Heart left ventricle (tissue), 16 donors: ENCODE measurements around the gene PPP1R14B. TPM values are rescaled to one million over a fixed set of nuclear protein-coding genes. Genes with fewer than 3 reads are reported as not detected.

Experiments
- ATAC-seq, 4 donors: fragments of 200-7000 bp; cut with Tn5 transposase; one replicate each; pipeline ENCODE4 v1.9.1; 2020 to 2022; ENCODE audit warnings: moderate library complexity in 4 of 4, mild to moderate bottlenecking in 3 of 4, moderate number of reproducible peaks in 1 of 4
- DNase-seq, 5 donors: peaks; one replicate each; pipeline ENCODE4 v3.0.0-alpha.2; 2020
- H3K27ac ChIP-seq, 12 donors: fragments of 200-600 bp; sonication (generic) in 4 of 12; one replicate each; pipeline versions ENCODE4 v1.5.0 to v1.8.0; 2016 to 2022; ENCODE audit warnings: mild to moderate bottlenecking in 2 of 12
- H3K27me3 ChIP-seq, 9 donors: fragments of 200-600 bp; sonication (generic) in 2 of 9; one replicate each; pipeline versions ENCODE4 v1.5.1 to v1.8.0; 2016 to 2022; ENCODE audit warnings: mild to moderate bottlenecking in 3 of 9
- H3K36me3 ChIP-seq, 9 donors: fragments of 200-600 bp; sonication (generic) in 2 of 9; one replicate each; pipeline versions ENCODE4 v1.5.0 to v1.8.0; 2018 to 2022; ENCODE audit warnings: mild to moderate bottlenecking in 2 of 9
- H3K4me1 ChIP-seq, 12 donors: fragments of 200-600 bp; sonication (generic) in 4 of 12; one replicate each; pipeline versions ENCODE4 v1.5.0 to v1.8.0; 2016 to 2022; ENCODE audit warnings: mild to moderate bottlenecking in 3 of 12
- H3K4me3 ChIP-seq, 12 donors: fragments of 200-600 bp; sonication (generic) in 4 of 12; one replicate each; pipeline versions ENCODE4 v1.5.0 to v1.8.0; 2017 to 2022; ENCODE audit warnings: mild to moderate bottlenecking in 9 of 12, moderate library complexity in 4 of 12
- H3K9me3 ChIP-seq, 12 donors: fragments of 200-600 bp; sonication (generic) in 4 of 12; one replicate each; pipeline versions ENCODE4 v1.5.0 to v1.8.0; 2016 to 2022; ENCODE audit warnings: mild to moderate bottlenecking in 1 of 12
- CTCF ChIP-seq, 12 donors: fragments of 200-600 bp; sonication (generic) in 4 of 12; IDR thresholded peaks; one replicate each; pipeline versions ENCODE4 v1.5.0 to v1.8.0; 2018 to 2022; ENCODE audit warnings: antibody characterized with exemption in 12 of 12, mild to moderate bottlenecking in 5 of 12
- POLR2A ChIP-seq, 2 donors: fragments of 450-650 bp; IDR thresholded peaks; one replicate each; pipeline ENCODE4 v1.6.1; 2017; ENCODE audit warnings: antibody characterized with exemption in 2 of 2, mild to moderate bottlenecking in 2 of 2, moderate library complexity in 2 of 2
- WGBS, 4 donors: extraction: QIAGEN DNeasy Blood & Tissue Kit in 2 of 4; methylation state at CpG; one replicate each; pipeline versions ENCODE4 v1.1.5 to v1.1.7; 2013 to 2018; 5-methylcytosine and 5-hydroxymethylcytosine counted together
- intact Hi-C, 10 donors: fragments of 100-400 bp; cut with DNase I; formaldehyde crosslinking; loops; one replicate each; pipeline versions ENCODE4 v1.11.1 to v1.14.2; 2022
- polyA plus RNA-seq, 2 donors: library from polyadenylated mRNA; stranded (reverse); fragments of 200-250 nt; gene quantifications; one replicate each; pipeline ENCODE4 v1.2.3, GENCODE V29; 2013
- total RNA-seq, 9 donors: library from RNA; depleted of rRNA in 2 of 9; stranded (reverse); fragments of >200 nt in 2 of 9; fragmentation: NEBNext Ultra II Directional in 3 of 9; extraction: Animal tissue kit (Norgen Biotek cat#: 25700) in 3 of 9; gene quantifications; one replicate each; pipeline versions ENCODE4 v1.1.0 to v1.2.4, GENCODE V29; 2016 to 2023
- donor health status: ischemic (EF 13 %, LVEDD 7.1; RV severe dilation, severe dysfunction).
- donor health status: healthy with polysubstance abuse.
- donor health status: DM: no; HTN: yes; CAD: no.
- donor health status: DM: no; HTN: no; CAD: no.
- donor health status: ischemic (EF 25% LVEDD 6.9; RV normal size, moderate dysfunction).
- donor health status: ischemic (EF 25% LVEDD 5.7; RV mildly dilated, moderate dysfunction).
- donor health status: healthy.
- donor health status: DM: yes; HTN: yes; CAD: no.
- donor health status: ischemic (EF 35%, LVEDD 5.7; RV mildly dilated, moderate dysfunction).
- donor health status: nonischemic (EF 11% LVEDD 7.7; RV severe dilation, severe dysfunction).
- donor health status: DM: yes; HTN: yes; CAD: no.
- donor health status: PGD.
- donor health status: ischemic (EF 29% LVEDD 5.4; RV normal size, mild dysfunction).
- donor health status: nonischemic (EF 23%, LVEDD 6.1; RV moderate dilation, normal function).

The PPP1R14B gene
- total and polyA plus RNA-seq, 11 donors, result 69.6 to 244 (median 108) TPM

GRCh38 chr11:64219755-64220154 lies 27.0 kb downstream of the PPP1R14B start:
- H3K36me3 ChIP-seq, result peaks cover 0 to 89% (median 11%) of the 10 kb centered on the region in 9 donors
- ATAC-seq (no peak), DNase-seq (peak in 1 of 5 donors; percentile 46)
- WGBS, 4 donors, result 91 to 96% (median 95%) methylated on average over 8 to 10 of the region's 10 CpGs
- H3K4me1 ChIP-seq, result peaks cover 0 to 10% (median 0%) of the 10 kb centered on the region in 12 donors
- intact Hi-C loops, result no loop called here
- H3K27me3 ChIP-seq, result no peaks in the 10 kb centered on the region
- H3K4me3 ChIP-seq, result no peak overlapping the region
- TF ChIP-seq POLR2A (IDR thresholded peaks at IDR 0.05), result no peak
- TF ChIP-seq CTCF (IDR thresholded peaks at IDR 0.05), result no peak
- no peak overlapping the region for H3K27ac ChIP-seq
- H3K9me3 ChIP-seq, result no peaks in the 10 kb centered on the region

GRCh38 chr11:64219354-64219684 lies 27.4 kb downstream of the PPP1R14B start:
- Histone ChIP-seq H3K4me3 (no peak overlapping the region), H3K36me3 (peaks cover 0 to 92% (median 11%) of the 10 kb centered on the region in 9 donors), H3K27ac (no peak overlapping the region), H3K27me3 (no peaks in the 10 kb centered on the region), H3K4me1 (peaks cover 0 to 6% (median 0%) of the 10 kb centered on the region in 12 donors), H3K9me3 (no peaks in the 10 kb centered on the region)
- no peak for ATAC-seq
- no peak for TF ChIP-seq POLR2A (IDR thresholded peaks at IDR 0.05)
- TF ChIP-seq CTCF (IDR thresholded peaks at IDR 0.05), result no peak
- intact Hi-C loops, result no loop called here
- WGBS, 4 donors, result 86 to 95% (median 87%) methylated on average over 4 to 7 of the region's 7 CpGs; no CpG with 5 or more reads in 1 of the 4 donors
- peak in 2 of 5 donors; percentile 17 to 65 for DNase-seq

GRCh38 chr11:64218628-64219353 lies 28.0 kb downstream of the PPP1R14B start:
- intact Hi-C loops, result no loop called here
- no peak overlapping the region for H3K27ac ChIP-seq
- no peak overlapping the region for H3K4me3 ChIP-seq
- ATAC-seq (peak in 1 of 4 donors; percentile 23), DNase-seq (peak in 2 of 5 donors; percentile 22 to 56)
- no peaks in the 10 kb centered on the region for H3K27me3 ChIP-seq
- no peaks in the 10 kb centered on the region for H3K9me3 ChIP-seq
- 61 to 76% (median 67%) methylated on average over 5 to 11 of the region's 11 CpGs for WGBS, 4 donors
- peaks cover 0 to 6% (median 0%) of the 10 kb centered on the region in 12 donors for H3K4me1 ChIP-seq
- H3K36me3 ChIP-seq, result peaks cover 0 to 93% (median 11%) of the 10 kb centered on the region in 9 donors
- TF ChIP-seq CTCF (IDR thresholded peaks at IDR 0.05) (no peak), POLR2A (IDR thresholded peaks at IDR 0.05) (no peak)

GRCh38 chr11:64216879-64217278 lies 29.9 kb downstream of the PPP1R14B start:
- ATAC-seq, result no peak
- Histone ChIP-seq H3K4me1 (no peaks in the 10 kb centered on the region), H3K36me3 (peaks cover 0 to 92% (median 7%) of the 10 kb centered on the region in 9 donors), H3K9me3 (no peaks in the 10 kb centered on the region), H3K4me3 (no peak overlapping the region), H3K27me3 (no peaks in the 10 kb centered on the region), H3K27ac (no peak overlapping the region)
- TF ChIP-seq CTCF (IDR thresholded peaks at IDR 0.05), result no peak
- no peak for TF ChIP-seq POLR2A (IDR thresholded peaks at IDR 0.05)
- intact Hi-C loops, result no loop called here
- 85 to 91% (median 90%) methylated on average over 6 of the region's 6 CpGs for WGBS, 4 donors
- DNase-seq, result peak in 2 of 5 donors; percentile 8 to 9
